GM18867 (cell line): ENCODE measurements around the gene VWA5B1.

Experiments used
- ATAC-seq: cut with Tn5 transposase; IDR thresholded peaks from one replicate; pipeline ENCODE4 v1.9.1; 2021; ENCODE audit warnings: mild to moderate bottlenecking, moderate library complexity; ENCODE audit not compliant: unreplicated experiment

Gene VWA5B1

DNA sequence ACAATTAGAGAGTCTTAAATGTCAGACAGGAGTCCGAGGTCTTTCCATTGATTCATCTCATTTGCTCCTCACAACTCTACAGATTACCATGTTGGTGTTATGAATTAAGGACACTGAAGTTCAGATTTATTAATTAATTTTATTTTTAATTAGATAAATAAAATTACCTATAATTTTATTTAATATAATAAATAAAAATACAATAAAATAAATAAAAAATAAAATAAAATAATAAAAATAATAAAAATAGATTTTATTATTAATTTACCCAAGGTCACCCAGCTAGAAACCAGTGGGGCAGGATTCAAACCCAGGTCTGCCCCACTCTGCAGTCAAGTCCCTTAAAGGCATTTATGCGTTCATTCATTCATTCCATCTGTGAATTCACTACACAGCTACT is 72.2 kb downstream of the VWA5B1 start:
- no peak for ATAC-seq

DNA sequence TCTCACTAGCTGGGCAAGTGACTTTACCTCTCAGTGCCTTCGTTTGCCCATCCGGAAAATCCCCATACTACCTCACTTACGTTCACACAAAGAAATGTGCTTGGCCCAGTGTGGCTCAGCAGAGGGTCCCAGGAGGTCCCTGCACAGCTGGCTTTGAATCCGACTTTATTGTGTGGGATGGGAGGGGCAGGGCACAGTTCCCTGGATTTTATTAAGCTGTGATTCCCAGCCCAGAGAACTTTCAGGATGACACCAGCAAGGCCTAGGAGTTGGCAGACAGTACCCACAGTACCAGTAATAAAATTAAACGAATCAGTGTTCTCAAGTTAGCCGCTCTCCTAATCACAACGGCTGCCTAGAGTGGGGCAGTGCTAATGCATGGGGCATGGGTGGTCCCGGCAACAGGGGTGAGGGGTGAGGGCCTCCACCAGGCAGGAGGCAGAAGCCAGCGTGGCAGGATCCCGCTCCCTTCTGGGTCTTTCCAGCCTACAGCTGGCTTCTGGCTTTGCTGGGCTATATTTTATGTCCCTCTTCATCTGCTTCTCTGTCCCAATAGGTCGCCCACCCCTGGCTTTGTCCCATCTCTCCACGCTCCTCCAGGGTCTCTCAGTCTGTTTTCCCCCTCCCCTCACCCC is 74.9 kb downstream of the VWA5B1 start:
- ATAC-seq, result no peak

DNA sequence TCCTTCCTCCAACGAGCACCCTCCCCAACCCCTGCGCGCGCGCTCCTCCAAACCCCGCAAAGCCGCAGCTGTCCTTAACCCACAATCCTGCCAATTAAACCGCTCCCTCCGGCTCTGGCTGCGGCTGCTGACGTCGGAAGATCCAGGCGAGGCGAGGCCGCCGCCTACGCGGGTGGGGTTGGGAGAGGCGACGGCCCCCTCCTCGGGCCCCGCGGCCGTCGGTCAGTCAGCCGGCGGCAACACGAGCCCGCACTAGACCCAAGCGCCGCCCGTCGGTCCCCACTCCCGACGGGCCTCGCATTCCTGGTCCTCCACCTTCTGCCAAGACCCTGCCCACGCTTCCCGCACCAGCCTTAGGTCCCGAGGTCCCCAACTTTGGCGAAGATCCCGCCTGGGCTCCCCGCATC is 75.4 kb downstream of the VWA5B1 start:
- ATAC-seq, result no peak

DNA sequence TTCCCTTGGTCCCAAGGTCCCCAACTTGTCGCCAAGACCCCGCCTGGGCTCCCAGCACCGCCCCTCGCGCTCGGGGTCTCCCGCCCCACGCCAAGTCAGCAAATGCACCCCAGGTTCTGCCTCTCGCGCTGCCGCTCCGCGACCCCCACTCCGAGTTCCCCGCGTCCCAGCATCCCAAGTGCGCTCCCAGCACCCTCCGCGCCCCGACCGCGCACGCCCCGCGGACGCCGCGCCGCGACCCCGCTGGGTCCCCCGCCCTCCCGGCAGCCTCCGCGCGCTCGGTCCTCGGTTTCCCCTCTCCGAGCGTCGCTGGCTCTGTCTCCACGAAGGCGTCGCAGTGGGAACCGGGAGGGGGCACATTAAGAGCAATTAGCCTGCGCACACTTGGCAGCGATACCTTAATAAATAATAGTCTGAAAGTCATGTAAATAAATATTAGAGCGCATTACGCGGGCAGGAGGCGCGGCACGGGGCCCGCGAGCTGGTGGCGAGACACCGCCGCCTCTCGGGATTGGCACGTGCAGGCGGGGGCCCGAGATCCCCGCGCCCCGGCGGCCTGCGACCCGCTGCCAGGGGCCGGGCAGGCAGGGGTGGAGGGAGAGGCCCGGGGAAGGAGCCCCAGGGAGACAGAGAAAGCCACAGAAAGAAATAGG is 75.9 kb downstream of the VWA5B1 start:
- no peak for ATAC-seq

DNA sequence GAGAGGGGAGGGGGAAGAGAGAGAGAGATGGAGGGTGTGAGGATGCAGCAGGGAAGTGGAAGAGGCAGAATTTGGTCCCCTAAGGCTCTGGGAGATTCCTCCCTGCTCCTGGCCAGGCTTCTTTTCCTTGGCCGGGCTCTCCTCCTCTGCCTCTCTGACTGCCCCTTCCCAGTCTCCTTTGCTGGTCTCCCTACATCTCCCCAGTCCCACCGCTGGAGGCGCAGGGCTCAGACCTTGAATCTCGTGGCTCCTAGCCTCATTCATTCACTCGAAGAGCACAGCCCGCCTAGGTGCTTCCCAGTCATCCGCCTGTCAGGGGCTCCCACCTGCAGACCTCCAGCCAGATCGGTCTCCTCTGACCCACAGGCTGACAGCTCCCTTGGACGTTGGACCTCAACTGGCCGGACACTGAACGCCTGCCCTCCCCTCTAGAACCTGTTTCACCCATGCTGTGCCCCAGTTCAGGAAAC is 76.5 kb downstream of the VWA5B1 start:
- no peak for ATAC-seq

DNA sequence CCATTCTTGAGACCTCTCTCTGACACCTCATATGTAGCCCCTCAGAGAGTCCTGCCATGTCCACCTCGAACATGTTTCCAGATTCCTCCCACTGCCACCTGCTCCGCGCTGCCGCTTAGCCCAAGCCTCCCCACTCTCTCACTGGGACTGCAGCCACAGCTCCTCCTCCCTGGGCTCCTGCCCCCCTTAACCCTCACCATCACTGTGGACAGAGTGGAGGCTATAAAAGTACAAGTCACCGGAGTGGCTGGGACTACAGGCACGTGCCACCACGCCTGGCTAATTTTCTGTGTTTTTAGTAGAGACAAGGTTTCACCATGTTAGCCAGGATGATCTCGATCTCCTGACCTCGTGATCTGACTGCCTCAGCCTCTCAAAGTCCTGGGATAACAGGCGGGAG is 77.0 kb downstream of the VWA5B1 start:
- ATAC-seq, result no peak

DNA sequence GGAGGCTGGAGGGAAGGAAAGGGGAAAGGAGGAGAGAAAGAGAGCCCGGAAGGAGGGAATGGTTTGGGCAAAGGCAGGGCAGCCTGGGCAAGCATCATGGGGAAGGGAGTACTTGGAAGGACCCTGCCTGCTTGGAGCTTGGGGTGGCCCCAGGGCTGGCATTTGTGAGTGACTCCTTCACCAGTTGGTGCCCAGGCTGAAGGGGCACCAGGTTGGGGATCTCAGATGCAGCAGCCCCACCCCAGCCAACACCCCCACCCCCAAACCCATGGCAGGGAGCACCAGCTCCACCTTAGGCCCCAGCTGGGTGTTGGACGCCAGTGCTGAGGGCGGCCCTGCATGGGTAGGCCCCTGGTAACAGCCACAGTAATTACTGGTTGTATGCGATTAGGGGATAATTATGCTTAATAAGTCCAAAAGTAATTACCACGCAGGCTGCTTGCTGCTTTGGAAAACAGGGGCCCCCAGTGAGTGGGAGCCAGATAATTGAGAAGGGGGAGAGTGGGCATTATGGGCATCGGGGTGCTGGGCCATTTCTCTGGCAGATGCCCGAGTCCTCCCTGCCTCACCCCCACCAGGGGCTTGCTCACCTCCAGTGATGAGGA is 78.3 kb downstream of the VWA5B1 start:
- no peak for ATAC-seq

DNA sequence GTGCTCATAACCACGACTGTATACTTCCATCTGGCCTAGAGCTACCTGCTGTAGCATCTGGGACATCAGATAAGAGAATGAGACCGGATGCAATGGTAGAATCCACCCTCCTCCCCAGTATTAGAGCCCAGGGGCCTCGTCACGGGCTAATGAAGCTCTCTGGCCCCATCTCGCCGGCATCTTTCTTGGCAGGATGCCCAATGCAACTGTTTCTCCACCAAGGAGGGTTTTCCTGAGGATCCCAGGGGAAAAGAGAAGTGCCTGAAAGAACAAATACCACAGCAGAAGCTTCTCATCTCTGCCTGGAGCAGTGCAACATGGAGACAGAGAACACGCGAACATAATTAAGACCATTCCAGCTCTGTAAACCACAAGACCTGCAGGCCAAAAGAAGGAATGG is 80.0 kb downstream of the VWA5B1 start:
- ATAC-seq, result no peak

DNA sequence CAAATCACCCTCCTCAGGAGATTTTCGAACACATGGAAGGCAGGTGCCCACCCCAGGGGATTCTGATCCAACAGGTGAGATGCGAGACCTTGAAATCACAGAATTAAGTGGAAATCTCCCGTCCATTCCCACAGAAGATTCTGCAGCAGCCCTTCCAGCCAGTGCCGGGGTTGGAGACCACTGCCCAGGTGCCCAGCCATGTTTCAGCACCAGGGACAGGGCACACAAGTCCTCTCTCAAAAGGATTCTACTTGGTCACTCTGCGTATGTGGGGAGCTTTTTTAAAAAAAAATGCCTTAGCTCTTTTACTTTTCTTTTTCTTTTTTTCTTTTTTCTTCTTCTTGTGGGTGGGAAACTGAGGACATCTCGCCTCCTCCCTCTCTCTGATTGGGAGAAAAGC is 80.7 kb downstream of the VWA5B1 start:
- ATAC-seq, result no peak

DNA sequence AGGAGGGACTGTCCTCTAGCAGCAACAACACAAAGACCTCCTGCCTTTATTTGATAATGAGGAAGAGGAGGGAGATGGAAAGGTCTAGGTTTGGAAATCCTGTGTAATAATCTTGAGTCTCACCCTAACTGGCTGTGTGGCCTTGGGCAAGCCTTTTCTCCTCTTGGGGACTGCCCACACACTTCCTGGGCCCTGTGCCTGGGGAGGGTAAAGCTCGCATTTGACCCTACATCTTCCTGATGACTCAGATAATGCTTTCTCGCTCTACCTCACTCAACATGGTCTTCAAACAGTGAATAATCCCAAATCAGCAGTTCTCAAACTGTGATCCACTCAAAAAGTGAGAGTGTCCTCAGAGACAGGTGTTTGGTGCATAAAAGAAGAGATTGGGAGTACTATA is 81.2 kb downstream of the VWA5B1 start:
- ATAC-seq, result no peak

DNA sequence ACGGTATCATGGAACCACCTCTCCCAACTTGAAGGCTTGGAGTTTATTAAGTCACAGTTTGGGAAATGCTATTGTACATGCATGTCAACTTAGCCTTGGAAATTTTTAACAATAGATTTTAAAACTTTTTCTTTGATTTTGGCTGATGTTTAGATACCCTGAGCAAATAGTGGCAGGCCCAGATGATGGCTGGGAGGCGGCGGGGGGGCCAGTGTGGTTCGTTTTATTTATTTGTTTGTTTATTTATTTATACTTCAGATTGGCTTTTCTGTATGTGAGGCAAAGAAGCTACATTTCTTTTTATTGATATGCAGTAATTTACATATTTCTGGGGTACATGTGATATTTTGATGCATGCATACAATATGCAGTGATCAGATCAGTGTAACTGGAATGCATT is 82.0 kb downstream of the VWA5B1 start:
- ATAC-seq, result no peak

DNA sequence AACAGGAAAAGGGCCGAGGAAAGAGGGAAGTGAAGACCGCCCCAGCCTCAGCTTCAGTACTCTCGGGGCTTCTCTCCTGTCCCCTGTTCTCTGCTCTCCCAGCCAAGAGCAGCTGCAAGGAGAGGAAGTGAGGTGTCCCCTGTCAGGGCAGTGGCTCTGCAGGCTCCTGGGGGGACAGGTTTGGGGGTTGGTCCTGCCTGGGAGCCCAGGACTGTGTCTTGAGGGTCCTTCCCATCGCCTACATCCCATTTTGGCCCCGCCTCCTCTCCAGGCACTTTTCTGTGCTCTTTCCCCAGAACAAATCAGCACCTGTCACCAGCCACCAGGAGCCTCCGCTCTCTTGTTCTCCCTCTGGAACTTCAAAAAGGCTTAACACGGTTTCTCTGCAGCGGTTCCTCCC is 82.6 kb downstream of the VWA5B1 start:
- ATAC-seq, result no peak

DNA sequence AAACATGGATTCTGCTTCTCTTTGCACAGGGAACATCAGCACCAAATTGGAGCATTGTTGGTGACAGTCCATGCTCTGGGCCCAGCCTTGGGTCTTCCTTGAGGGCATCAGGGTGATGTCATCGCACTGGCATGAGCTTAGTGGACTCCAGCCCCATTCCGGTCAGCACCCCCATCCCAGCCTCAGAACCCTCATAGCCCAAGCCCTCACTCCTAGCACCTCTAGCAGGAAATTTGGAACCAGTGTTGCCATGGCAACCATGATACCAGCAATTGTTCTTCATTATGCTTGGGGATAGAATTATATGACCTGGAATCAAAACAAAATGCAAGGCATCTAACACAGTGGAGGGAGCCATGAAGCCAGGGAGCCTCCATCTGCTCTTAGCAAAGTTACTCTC is 83.1 kb downstream of the VWA5B1 start:
- ATAC-seq, result no peak

DNA sequence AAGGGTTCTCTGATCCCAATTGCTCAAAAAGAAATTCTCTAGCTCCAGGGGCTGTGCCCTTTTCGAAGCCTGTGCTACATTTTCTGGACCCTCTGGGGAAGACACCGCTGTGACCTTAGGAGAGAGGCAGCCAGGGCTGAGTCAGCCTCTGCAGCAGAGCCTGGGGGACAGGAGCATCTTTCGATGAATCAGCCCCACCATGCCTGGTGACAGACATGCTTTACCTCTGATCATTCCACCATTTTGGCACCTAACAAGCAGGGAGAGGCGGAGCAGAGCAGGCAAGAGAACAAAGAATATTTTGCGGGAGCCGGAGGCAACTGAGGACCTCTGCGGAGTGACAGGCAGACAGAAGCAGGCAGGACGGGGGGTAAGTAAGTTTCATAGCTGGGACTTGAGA is 84.9 kb downstream of the VWA5B1 start:
- no peak for ATAC-seq

DNA sequence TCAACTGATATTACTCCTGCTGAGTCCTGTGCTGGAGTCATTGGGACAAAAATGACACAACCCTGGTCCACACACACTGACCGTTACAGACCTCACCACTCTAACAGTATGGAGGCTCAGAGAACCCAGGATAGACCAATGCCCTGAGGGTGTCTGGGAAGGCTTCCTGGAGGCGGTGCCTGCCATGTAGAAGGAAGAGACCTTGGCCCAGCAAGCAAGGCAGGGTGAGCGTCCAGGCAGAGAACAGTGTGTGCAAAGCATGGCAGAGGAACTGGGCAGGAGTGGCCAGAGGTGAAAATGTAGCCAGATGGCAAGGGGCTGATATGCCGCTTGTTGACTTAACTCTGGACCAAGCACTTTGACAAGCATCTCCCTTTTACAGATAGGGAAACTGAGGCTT is 85.5 kb downstream of the VWA5B1 start:
- ATAC-seq, result no peak

DNA sequence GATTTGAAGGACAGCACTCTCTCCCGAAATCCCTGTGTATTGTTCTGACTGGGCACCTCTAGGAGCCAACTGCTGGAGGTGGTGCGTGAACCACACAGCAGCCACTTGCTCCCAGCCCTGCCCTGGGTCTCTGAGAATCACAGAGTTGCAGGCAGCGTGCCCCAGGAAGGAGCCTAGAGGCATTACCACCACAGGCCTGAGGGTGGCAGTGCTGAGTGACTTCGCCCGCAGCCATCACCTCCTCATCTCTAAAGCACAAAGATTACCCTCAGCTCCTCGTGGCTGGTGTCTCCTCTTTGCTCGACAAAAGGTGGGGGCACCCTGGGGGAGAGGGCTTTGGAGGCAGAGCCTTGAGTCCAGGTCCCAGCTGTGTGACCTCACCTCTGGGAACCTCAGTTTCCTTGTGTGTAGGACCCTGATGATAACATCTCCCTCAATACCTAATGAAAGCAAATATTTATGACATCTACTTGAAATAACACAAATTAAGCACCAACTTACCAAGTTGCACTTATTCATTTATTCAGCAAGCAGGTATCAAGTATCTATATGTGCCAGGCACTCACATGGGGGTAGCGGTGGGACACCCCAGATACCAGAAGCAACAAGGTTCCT is 86.3 kb downstream of the VWA5B1 start:
- ATAC-seq, result no peak

DNA sequence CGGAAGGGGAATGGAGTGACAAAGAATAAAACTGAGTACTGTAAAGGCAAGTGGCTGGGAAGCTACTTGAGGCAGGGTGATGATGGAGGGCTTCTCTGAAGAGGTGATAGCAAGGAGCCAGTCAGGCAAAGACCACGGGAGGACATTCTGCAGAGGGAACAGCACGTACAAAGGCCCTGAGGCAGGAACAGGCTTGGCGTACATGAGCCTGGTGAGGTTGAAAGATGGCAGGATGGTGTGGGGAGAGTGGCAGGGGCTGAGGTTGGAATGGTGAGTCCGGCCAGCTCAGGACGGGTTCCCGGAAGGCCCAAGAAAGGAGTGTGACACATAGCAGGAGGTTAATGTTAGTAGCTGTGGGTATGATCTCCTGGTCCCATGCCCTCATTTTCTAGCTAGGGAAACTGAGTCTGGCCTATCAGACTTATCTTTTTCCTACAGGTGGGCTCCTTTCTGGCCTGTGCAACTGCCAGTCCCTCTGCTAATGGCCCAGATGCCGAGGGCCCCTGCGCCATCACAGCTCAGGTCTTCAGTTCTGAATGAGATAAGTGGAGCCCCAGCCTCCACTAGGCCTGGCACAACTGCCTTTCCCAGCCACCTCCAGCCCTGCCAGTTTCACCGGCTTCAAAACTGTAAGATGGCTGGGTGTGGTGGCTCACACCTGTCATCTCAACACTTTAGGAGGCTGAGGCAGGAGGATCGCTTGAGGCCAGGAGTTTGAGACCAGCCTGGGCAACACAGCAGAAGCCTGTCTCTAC is 87.0 kb downstream of the VWA5B1 start:
- no peak for ATAC-seq

DNA sequence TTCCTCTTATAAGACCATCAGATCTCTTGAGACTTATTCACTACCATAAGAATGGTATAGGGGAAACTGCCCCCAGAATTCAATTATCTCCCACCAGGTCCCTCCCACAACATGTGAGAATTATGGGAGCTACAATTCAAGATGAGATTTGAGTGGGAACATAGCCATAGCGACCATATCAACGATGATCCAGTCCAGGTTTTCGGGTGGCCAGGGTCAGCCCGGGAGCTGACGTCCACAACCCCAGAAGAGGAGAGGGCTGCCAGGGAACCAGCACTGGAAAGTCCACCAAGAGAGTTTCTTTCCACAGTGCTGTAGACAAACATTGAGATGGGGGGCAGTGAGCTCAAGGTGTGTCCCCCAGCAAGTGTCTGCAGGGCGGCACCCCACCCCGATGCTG is 88.4 kb downstream of the VWA5B1 start:
- no peak for ATAC-seq

DNA sequence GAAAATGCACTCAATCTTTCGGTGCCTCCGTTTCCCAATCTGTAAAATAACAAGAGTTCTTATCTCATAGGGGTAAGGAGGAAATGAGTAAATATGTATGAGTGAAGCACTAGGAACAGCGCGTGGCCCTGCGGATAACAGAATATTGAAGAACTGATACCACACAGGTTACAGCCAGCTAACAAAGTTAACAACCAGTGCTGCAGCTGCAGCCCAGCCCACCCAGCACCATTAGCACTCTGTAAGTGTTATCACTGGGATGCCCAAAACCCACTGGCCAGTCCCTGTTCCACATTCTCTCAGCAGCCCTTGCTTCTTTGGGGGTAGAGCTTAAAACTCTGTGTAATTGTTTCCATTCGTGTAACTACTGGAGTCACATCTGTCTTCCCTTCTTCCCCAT is 89.5 kb downstream of the VWA5B1 start:
- ATAC-seq, result no peak

DNA sequence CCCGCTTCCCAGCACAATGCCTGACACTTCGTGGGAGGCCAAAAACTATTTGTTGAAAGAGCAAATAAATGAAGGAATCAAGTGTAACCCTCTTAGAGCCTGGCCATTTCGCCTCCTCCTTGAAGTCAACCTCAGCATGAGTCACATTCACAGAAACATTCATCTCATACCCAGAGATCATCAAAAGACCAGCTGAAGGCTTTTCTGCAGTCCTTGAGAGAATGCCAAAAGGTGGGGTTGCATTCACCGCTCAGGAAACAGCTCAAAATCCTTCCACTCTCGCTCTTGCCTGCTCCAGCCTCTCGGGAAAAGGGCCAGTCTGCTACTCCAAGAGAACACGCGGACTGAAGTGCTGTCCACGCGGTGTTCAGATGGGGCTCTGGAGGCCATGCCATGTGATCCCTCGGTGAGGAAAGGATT is 90.0 kb downstream of the VWA5B1 start:
- no peak for ATAC-seq

DNA sequence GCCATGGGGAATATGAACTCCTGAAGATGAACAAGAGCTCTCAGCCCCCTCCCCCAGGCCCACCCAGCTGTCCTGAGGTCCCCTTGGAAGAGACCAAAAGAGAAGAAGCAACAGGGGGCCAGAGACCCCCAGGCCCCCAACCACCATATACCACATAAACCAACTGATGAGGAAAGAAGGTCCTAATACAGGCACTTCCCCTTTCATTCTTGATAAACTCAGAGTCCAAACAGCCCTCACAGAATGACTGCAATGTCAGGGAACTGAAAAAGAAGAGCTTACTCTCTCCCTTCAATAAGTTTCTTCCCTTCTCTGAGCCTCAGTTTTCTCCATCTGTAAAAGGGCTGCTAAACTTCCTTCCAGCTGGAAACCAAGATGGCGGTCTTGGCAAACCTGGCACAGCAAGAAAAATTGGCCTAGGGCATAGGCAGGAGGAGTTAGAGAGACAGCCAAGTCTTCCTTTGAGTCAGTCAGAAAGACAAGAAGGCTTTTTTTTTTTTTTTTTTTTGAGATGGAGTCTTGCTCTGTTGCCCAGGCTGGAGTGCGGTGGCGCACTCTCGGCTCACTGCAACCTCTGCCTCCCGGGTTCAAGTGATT is 90.5 kb downstream of the VWA5B1 start:
- no peak for ATAC-seq
